ENCODE data around the gene THSD7B. TPM values are rescaled to one million over a fixed set of nuclear protein-coding genes. Genes with fewer than 3 reads are reported as not detected.

THSD7B gene
- total RNA-seq, 1 donor, result under 0.01 TPM

DNA sequence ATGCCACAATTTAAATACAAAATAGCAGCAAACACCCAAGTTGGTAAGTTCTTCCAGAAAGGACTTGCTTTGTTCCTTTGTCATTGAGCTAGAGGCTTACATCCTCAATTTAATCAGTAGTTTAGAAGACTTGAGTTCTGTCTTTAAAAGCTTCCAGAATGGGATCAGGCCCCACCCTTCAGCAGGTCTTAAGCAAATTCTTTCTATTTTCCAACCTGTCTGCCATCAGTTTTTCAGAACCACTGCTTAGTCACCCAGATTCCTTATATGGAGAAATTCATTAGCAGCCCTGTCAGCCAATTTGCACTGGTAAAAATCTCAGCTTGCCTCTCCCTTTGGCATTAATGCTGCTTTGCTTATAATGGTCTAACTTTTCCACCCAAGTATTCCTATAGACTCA is 935.3 kb downstream of the THSD7B start:
- Histone ChIP-seq H3K9me3 (ENCODE audit: low read depth, low read length) (peaks cover 3% of the 10 kb centered on the region), H3K4me3 (ENCODE audit: insufficient read depth, low read length) (no peak overlapping the region), H3K27ac (ENCODE audit: low read depth, low read length) (no peak overlapping the region), H4K20me1 (ENCODE audit: insufficient read depth, low read length) (no peaks in the 10 kb centered on the region), H3K79me2 (ENCODE audit: insufficient read depth, low read length) (no peaks in the 10 kb centered on the region), H3K4me2 (ENCODE audit: insufficient read depth, low read length) (no peak overlapping the region), H2AFZ (ENCODE audit: low read length) (no peak overlapping the region), H3K36me3 (ENCODE audit: insufficient read depth, low read length) (no peaks in the 10 kb centered on the region), H3K4me1 (ENCODE audit: insufficient read depth, low read length) (no peaks in the 10 kb centered on the region), H3K27me3 (ENCODE audit: insufficient read depth, low read length) (no peaks in the 10 kb centered on the region)
- TF ChIP-seq, protein P1, sequence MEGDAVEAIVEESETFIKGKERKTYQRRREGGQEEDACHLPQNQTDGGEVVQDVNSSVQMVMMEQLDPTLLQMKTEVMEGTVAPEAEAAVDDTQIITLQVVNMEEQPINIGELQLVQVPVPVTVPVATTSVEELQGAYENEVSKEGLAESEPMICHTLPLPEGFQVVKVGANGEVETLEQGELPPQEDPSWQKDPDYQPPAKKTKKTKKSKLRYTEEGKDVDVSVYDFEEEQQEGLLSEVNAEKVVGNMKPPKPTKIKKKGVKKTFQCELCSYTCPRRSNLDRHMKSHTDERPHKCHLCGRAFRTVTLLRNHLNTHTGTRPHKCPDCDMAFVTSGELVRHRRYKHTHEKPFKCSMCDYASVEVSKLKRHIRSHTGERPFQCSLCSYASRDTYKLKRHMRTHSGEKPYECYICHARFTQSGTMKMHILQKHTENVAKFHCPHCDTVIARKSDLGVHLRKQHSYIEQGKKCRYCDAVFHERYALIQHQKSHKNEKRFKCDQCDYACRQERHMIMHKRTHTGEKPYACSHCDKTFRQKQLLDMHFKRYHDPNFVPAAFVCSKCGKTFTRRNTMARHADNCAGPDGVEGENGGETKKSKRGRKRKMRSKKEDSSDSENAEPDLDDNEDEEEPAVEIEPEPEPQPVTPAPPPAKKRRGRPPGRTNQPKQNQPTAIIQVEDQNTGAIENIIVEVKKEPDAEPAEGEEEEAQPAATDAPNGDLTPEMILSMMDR (IDR thresholded peaks at IDR 0.05; ENCODE audit: extremely low read depth, low read depth, low read length), result no peak
- DNase-seq (ENCODE audit: insufficient read length, low spot score, missing footprints), result no peak

DNA sequence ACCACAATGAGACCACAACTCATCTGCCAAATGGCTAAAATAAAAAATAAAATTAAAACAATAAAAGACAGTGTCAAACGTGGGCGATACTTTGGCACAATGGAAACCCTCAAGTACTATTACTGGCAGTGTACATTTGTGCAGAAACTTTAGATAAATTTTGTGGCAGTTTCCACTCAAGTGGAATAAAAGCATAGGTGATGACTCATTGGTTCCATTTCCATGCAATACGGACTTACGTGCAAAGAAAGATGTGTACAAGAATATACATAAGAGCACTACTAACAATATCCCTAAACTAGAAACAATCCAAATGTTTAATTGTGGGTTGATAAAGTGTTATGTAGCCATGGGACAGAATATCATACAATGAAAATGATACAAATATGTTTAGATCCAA is 940.0 kb downstream of the THSD7B start:
- H3K9me3 ChIP-seq (ENCODE audit: low read depth, low read length), result no peaks in the 10 kb centered on the region
- no peaks in the 10 kb centered on the region for H3K4me1 ChIP-seq (ENCODE audit: insufficient read depth, low read length)
- H3K27me3 ChIP-seq (ENCODE audit: insufficient read depth, low read length), result no peaks in the 10 kb centered on the region
- no peak overlapping the region for H3K4me2 ChIP-seq (ENCODE audit: insufficient read depth, low read length)
- H3K4me3 ChIP-seq (ENCODE audit: insufficient read depth, low read length), result no peak overlapping the region
- no peak overlapping the region for H3K27ac ChIP-seq (ENCODE audit: low read depth, low read length)
- H3K79me2 ChIP-seq (ENCODE audit: insufficient read depth, low read length), result no peaks in the 10 kb centered on the region
- H2AFZ ChIP-seq (ENCODE audit: low read length), result no peak overlapping the region
- H3K36me3 ChIP-seq (ENCODE audit: insufficient read depth, low read length), result no peaks in the 10 kb centered on the region
- no peak for DNase-seq (ENCODE audit: insufficient read length, low spot score, missing footprints)
- H4K20me1 ChIP-seq (ENCODE audit: insufficient read depth, low read length), result no peaks in the 10 kb centered on the region
- TF ChIP-seq, protein P1 (IDR thresholded peaks at IDR 0.05; ENCODE audit: extremely low read depth, low read depth, low read length), result no peak

DNA sequence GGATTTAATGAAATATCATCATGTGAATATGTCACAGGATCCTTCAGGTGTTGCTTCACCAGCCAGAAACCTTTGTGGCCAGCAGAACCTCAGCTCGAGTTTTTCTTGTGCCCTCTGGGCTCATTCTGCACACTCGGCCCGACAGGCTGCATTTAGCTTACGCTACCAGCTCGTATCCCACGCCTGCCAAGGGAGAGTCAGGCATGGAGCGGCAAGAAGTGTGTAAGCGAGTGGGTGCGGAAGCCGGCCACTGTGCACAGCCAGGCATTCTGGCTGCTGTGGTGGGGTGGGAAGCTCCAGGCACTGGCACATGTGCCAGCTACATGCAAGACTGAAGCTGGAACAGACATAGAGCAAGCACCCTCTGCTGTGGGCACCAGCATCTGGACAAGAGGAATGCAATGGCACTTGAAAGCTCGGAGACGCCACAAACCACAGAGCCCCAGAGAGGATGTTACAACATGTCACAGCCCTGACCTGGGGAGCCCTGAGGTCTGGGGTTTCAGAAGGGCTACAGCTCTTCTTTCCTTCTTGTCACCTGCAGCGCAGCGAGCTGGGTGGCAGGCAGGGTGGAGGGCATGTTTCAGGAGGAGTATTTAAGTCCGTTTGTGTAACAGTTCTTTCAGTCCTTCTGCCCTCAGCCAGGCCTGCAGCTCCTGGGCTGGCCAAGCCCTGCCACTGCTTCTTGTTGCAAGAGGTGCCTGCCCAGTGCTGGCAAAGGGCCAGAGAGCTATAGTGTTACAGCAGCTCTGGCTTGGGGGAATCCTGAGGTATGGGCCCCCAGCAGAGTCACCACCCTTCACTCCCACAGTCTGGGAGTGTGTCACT is 941.7 kb downstream of the THSD7B start:
- Histone ChIP-seq H3K9me3 (ENCODE audit: low read depth, low read length) (no peaks in the 10 kb centered on the region), H3K36me3 (ENCODE audit: insufficient read depth, low read length) (no peaks in the 10 kb centered on the region), H3K27me3 (ENCODE audit: insufficient read depth, low read length) (no peaks in the 10 kb centered on the region), H3K27ac (ENCODE audit: low read depth, low read length) (no peak overlapping the region), H2AFZ (ENCODE audit: low read length) (no peak overlapping the region), H4K20me1 (ENCODE audit: insufficient read depth, low read length) (no peaks in the 10 kb centered on the region), H3K4me2 (ENCODE audit: insufficient read depth, low read length) (no peak overlapping the region), H3K79me2 (ENCODE audit: insufficient read depth, low read length) (no peaks in the 10 kb centered on the region), H3K4me1 (ENCODE audit: insufficient read depth, low read length) (no peaks in the 10 kb centered on the region), H3K4me3 (ENCODE audit: insufficient read depth, low read length) (no peak overlapping the region)
- no peak for DNase-seq (ENCODE audit: insufficient read length, low spot score, missing footprints)
- TF ChIP-seq, protein P1 (IDR thresholded peaks at IDR 0.05; ENCODE audit: extremely low read depth, low read depth, low read length), result no peak

DNA sequence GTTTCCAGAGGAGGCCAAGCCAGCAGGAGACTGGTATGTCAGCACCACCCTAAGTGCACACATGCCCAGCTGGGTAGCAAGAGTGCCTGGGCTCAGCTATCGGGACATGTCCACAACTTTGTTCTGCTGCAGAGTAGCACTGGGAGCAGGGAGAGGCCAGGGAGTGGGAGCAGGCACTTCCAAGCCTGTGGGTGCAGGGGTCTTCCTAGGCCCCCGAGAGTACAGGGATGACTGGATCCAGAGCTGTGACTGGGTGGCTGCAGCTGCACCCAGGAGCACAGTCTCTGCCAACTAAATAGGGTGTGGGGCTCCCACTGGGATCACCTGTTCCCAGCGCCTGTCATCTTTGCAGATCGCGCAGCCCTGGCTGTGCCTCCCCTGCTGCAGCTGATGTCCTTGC is 943.0 kb downstream of the THSD7B start:
- TF ChIP-seq, protein P1 (IDR thresholded peaks at IDR 0.05; ENCODE audit: extremely low read depth, low read depth, low read length), result no peak

More for the DNA sequence above, 943.0 kb downstream of the THSD7B start:
- Histone ChIP-seq H3K27me3 (ENCODE audit: insufficient read depth, low read length) (no peaks in the 10 kb centered on the region), H3K79me2 (ENCODE audit: insufficient read depth, low read length) (no peaks in the 10 kb centered on the region), H3K4me1 (ENCODE audit: insufficient read depth, low read length) (no peaks in the 10 kb centered on the region), H3K9me3 (ENCODE audit: low read depth, low read length) (no peaks in the 10 kb centered on the region), H3K36me3 (ENCODE audit: insufficient read depth, low read length) (no peaks in the 10 kb centered on the region), H3K4me2 (ENCODE audit: insufficient read depth, low read length) (no peak overlapping the region), H4K20me1 (ENCODE audit: insufficient read depth, low read length) (no peaks in the 10 kb centered on the region), H3K27ac (ENCODE audit: low read depth, low read length) (no peak overlapping the region), H2AFZ (ENCODE audit: low read length) (no peak overlapping the region), H3K4me3 (ENCODE audit: insufficient read depth, low read length) (no peak overlapping the region)
- peak; percentile 21 for DNase-seq (ENCODE audit: insufficient read length, low spot score, missing footprints)

Measured in osteoblast (primary cell).